ENCODE measurements around the gene TNFRSF19. TPM values are rescaled to one million over a fixed set of nuclear protein-coding genes. Genes with fewer than 3 reads are reported as not detected.
A peak's percentile ranks its signal among the peaks of the same experiment; 100 is the strongest.

TNFRSF19 gene
- total RNA-seq, 4 donors from 2014 or later: 5.2 to 9.5 (median 7.2) TPM

- no peak for DNase-seq
- H3K9me3 ChIP-seq: no peaks in the 10 kb centered on the region
- WGBS, 2 donors: 83 to 84% methylated on average over 8 of the region's 8 CpGs
- H3K27me3 ChIP-seq: no peaks in the 10 kb centered on the region
- peak overlapping the region in 2 of 4 donors; percentile 4 to 20 for H3K27ac ChIP-seq
- H3K36me3 ChIP-seq: peaks cover 0 to 14% (median 0%) of the 10 kb centered on the region in 3 donors
- no peak for TF ChIP-seq POLR2A (IDR thresholded peaks at IDR 0.05)
- TF ChIP-seq CTCF (IDR thresholded peaks at IDR 0.05): no peak
- no peak overlapping the region for H3K4me3 ChIP-seq
- peaks cover 0 to 9% (median 0%) of the 10 kb centered on the region in 3 donors for H3K4me1 ChIP-seq
- intact Hi-C loops (cut with DNase I): no loop called here
Observed at GRCh38 chr13:23618341-23618740, 48.1 kb downstream of the TNFRSF19 start.

GRCh38 chr13:23619068-23619855 is 49.0 kb downstream of the TNFRSF19 start:
- TF ChIP-seq CTCF (IDR thresholded peaks at IDR 0.05): no peak
- TF ChIP-seq POLR2A (IDR thresholded peaks at IDR 0.05): no peak
- WGBS, 2 donors: 84 to 86% methylated on average over 5 of the region's 5 CpGs
- no peak overlapping the region for H3K4me3 ChIP-seq
- intact Hi-C loops (cut with DNase I): no loop called here
- peak overlapping the region in 1 of 4 donors; percentile 7 for H3K27ac ChIP-seq
- H3K9me3 ChIP-seq: no peaks in the 10 kb centered on the region
- peaks cover 0 to 14% (median 0%) of the 10 kb centered on the region in 3 donors for H3K36me3 ChIP-seq
- H3K4me1 ChIP-seq: peaks cover 0 to 9% (median 0%) of the 10 kb centered on the region in 3 donors
- DNase-seq: no peak
- H3K27me3 ChIP-seq: no peaks in the 10 kb centered on the region

- H3K27me3 ChIP-seq: no peaks in the 10 kb centered on the region
- no peak for DNase-seq
- intact Hi-C loops (cut with DNase I): no loop called here
- H3K27ac ChIP-seq: peak overlapping the region in 1 of 4 donors; percentile 15
- no peak overlapping the region for H3K4me3 ChIP-seq
- no peaks in the 10 kb centered on the region for H3K9me3 ChIP-seq
- H3K36me3 ChIP-seq: peaks cover 0 to 20% (median 0%) of the 10 kb centered on the region in 3 donors
- peaks cover 0 to 9% (median 0%) of the 10 kb centered on the region in 3 donors for H3K4me1 ChIP-seq
- 84 to 87% methylated on average over 4 to 5 of the region's 5 CpGs for WGBS, 2 donors
- TF ChIP-seq POLR2A (IDR thresholded peaks at IDR 0.05) (no peak), CTCF (IDR thresholded peaks at IDR 0.05) (no peak)
Observed at GRCh38 chr13:23620211-23620610, 50.0 kb downstream of the TNFRSF19 start.

- Histone ChIP-seq H3K9me3 (no peaks in the 10 kb centered on the region), H3K4me3 (no peak overlapping the region), H3K27me3 (no peaks in the 10 kb centered on the region), H3K27ac (peak overlapping the region in 3 of 4 donors; percentile 15 to 34 (median 19)), H3K36me3 (peaks cover 0 to 22% (median 0%) of the 10 kb centered on the region in 3 donors), H3K4me1 (peaks cover 0 to 8% (median 0%) of the 10 kb centered on the region in 3 donors)
- WGBS, 2 donors: 74 to 84% methylated on average over 5 to 8 of the region's 8 CpGs
- DNase-seq: no peak
- intact Hi-C loops (cut with DNase I): no loop called here
- TF ChIP-seq POLR2A (IDR thresholded peaks at IDR 0.05) (no peak), CTCF (IDR thresholded peaks at IDR 0.05) (no peak)
Observed at GRCh38 chr13:23620613-23621315, 50.6 kb downstream of the TNFRSF19 start.

- peaks cover 0 to 4% (median 0%) of the 10 kb centered on the region in 3 donors for H3K4me1 ChIP-seq
- 0 to 14% methylated on average over 1 to 2 of the region's 2 CpGs for whole genome bisulfite sequencing, 2 donors
- intact Hi-C loops (cut with DNase I): no loop called here
- H3K27ac ChIP-seq: peak overlapping the region in 3 of 4 donors; percentile 15 to 34 (median 19)
- no peaks in the 10 kb centered on the region for H3K27me3 ChIP-seq
- H3K36me3 ChIP-seq: peaks cover 0 to 18% (median 0%) of the 10 kb centered on the region in 3 donors
- TF ChIP-seq POLR2A (IDR thresholded peaks at IDR 0.05) (no peak), CTCF (IDR thresholded peaks at IDR 0.05) (no peak)
- no peak for DNase-seq
- no peaks in the 10 kb centered on the region for H3K9me3 ChIP-seq
- H3K4me3 ChIP-seq: no peak overlapping the region
Observed at GRCh38 chr13:23621316-23621645, 51.1 kb downstream of the TNFRSF19 start.
